Nephron progenitor cell (in vitro differentiated cells): ENCODE data around the gene GLIS1.

Experiments
- DNase-seq: peaks from one replicate; pipeline ENCODE4 v3.0.0; 2021
- H3K27ac Mint-ChIP-seq: 2 replicates; pipeline ENCODE4 v1.8.0; 2021; ENCODE audit warnings: mild to moderate bottlenecking, moderate library complexity, mixed read lengths
- H3K27me3 Mint-ChIP-seq: 2 replicates; pipeline ENCODE4 v1.8.0; 2021; ENCODE audit warnings: mild to moderate bottlenecking, low read depth, mixed read lengths; ENCODE audit not compliant: poor library complexity
- H3K36me3 Mint-ChIP-seq: 2 replicates; pipeline ENCODE4 v1.8.0; 2021; ENCODE audit warnings: low read depth, mixed read lengths
- H3K4me1 Mint-ChIP-seq: 2 replicates; pipeline ENCODE4 v1.8.0; 2021; ENCODE audit warnings: mixed read lengths
- H3K4me3 Mint-ChIP-seq: 2 replicates; pipeline ENCODE4 v1.8.0; 2021; ENCODE audit warnings: mild to moderate bottlenecking, moderate library complexity, mixed read lengths
- H3K9me3 Mint-ChIP-seq: 2 replicates; pipeline ENCODE4 v1.8.0; 2021; ENCODE audit warnings: mild to moderate bottlenecking, moderate library complexity, mixed read lengths
- CTCF ChIP-seq: fragments of 200-600 bp; sonication (generic); IDR thresholded peaks from 2 replicates; pipeline ENCODE4 v1.5.0; 2021; ENCODE audit warnings: antibody characterized with exemption

The GLIS1 gene

DNA sequence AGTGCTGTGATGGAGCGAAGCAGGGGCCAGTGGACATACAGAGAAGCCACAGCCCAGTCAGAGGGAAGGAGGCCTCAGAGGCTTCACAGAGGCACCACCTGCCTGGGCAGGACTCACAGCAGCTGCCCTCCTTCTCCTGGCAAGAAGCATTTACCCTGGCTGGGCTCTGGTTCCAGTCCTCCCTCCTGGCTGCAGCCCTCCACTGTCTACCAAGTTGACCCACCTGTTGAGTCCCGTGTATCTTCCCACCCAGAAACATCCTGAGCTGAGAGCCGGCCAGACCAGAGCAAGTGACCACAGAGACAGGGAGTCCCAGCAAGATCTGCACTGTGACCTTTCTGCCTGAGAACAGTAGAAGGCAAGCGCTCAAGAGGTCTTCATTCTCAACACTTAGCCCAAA is 49.7 kb downstream of the GLIS1 start:
- no peak for DNase-seq
- Mint-ChIP-seq H3K36me3 (no peaks in the 10 kb centered on the region), H3K9me3 (no peaks in the 10 kb centered on the region), H3K27me3 (peaks cover 38% of the 10 kb centered on the region), H3K4me1 (peaks cover 58% of the 10 kb centered on the region), H3K4me3 (no peak overlapping the region), H3K27ac (no peak overlapping the region)
- no peak for TF ChIP-seq CTCF

DNA sequence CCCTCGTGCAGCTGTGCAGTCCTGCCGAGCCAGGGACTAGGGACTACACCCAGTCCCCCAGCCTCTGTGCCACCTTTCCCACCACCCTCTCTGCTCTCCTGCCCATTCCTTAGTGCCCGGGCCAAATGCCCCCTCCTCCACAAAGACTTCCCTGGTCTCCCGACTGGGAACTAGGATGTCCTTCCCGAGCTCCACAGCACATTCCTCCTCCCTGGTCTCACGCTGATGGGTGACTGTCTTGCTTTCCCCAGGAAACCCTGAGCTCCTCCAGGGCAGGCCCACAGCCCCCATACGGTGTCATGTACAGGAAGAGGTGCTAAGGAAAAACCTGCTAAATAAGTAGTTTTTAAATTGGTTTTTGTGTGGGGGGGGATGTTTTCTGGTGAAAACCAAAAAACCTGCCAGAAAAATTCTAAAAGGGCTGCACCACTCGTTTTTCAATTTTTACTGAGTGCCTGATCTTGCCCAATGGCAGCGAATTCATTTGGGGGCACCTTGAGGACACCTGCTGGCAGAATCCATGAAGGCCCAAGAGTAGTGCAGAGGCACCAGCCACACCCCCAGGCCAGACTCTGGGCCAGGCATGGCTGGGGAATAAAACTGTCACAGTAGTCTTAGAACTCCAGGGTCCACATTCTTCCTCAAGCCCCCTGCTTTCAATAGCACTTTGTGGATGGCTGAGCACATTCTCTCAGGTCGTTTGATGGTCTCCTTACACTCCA is 50.4 kb downstream of the GLIS1 start:
- Mint-ChIP-seq H3K27ac (no peak overlapping the region), H3K36me3 (no peaks in the 10 kb centered on the region), H3K27me3 (peaks cover 38% of the 10 kb centered on the region)

DNA sequence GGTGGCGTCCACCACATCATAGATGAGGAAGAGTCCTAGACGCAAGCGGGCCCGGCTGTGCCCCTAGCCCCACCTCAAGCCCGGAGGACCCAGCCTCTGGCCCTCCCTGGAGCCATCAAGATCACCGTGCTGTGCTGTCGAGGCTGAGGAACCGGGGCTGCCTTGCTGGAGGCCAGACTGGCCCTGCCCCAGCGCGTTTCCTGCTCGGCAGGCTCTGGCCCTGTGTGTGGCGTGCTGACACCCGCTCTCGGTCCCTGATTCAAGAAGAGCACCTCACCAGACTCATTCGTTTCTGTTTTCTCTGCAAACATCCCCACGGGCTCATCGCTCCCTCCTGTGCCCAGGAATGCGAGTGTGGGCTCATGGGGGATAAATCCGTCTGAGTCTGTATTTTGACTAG is 51.1 kb downstream of the GLIS1 start:
- H3K36me3 Mint-ChIP-seq: no peaks in the 10 kb centered on the region
- H3K27ac Mint-ChIP-seq: no peak overlapping the region
- DNase-seq: no peak
- no peak for TF ChIP-seq CTCF
- peaks cover 50% of the 10 kb centered on the region for H3K4me1 Mint-ChIP-seq
- H3K4me3 Mint-ChIP-seq: no peak overlapping the region
- H3K9me3 Mint-ChIP-seq: no peaks in the 10 kb centered on the region
- peaks cover 33% of the 10 kb centered on the region for H3K27me3 Mint-ChIP-seq

More for the DNA sequence above, 50.4 kb downstream of the GLIS1 start:
- no peak for DNase-seq
- Mint-ChIP-seq H3K4me3 (no peak overlapping the region), H3K9me3 (no peaks in the 10 kb centered on the region), H3K4me1 (peaks cover 54% of the 10 kb centered on the region)
- no peak for TF ChIP-seq CTCF

- no peak overlapping the region for H3K4me3 Mint-ChIP-seq
- no peak for DNase-seq
- H3K4me1 Mint-ChIP-seq: peaks cover 52% of the 10 kb centered on the region
- no peak overlapping the region for H3K27ac Mint-ChIP-seq
- no peaks in the 10 kb centered on the region for H3K9me3 Mint-ChIP-seq
- TF ChIP-seq CTCF: no peak
- no peaks in the 10 kb centered on the region for H3K36me3 Mint-ChIP-seq
- peaks cover 37% of the 10 kb centered on the region for H3K27me3 Mint-ChIP-seq
Measured at GRCh38 chr1:53687426-53687825, 51.5 kb downstream of the GLIS1 start.

- TF ChIP-seq CTCF: no peak
- DNase-seq: no peak
- Mint-ChIP-seq H3K27ac (no peak overlapping the region), H3K9me3 (no peaks in the 10 kb centered on the region), H3K27me3 (peaks cover 38% of the 10 kb centered on the region), H3K4me3 (no peak overlapping the region), H3K36me3 (no peaks in the 10 kb centered on the region), H3K4me1 (peaks cover 57% of the 10 kb centered on the region)
Measured at GRCh38 chr1:53686965-53687267, 52.0 kb downstream of the GLIS1 start.
